BJ (cell line): ENCODE data around the gene KIRREL2. TPM values are rescaled to one million over a fixed set of nuclear protein-coding genes. Genes with fewer than 3 reads are reported as not detected.

Experiments
- CTCF ChIA-PET: fragments of 350-600 bp; formaldehyde crosslinking; extraction: SDS; loops from one replicate; lab custom pipeline; 2021; ENCODE audit warnings: antibody characterized with exemption, inconsistent platforms; lab: Yijun Ruan, JAX
- POLR2A ChIA-PET: fragments of 300-600 bp; sonication (Branson Sonifier 250); formaldehyde crosslinking; extraction: SDS; loops from one replicate; lab custom pipeline; 2021; ENCODE audit warnings: antibody characterized with exemption; lab: Charles Lee
- DNase-seq: peaks from one replicate; pipeline ENCODE4 v3.0.0-alpha.2; 2011; ENCODE audit warnings: low read depth
- H3K27me3 ChIP-seq: 2 replicates; pipeline ENCODE4 v1.6.0; 2011; ENCODE audit warnings: low read length; ENCODE audit not compliant: control insufficient read depth, insufficient read depth
- H3K36me3 ChIP-seq: 2 replicates; pipeline ENCODE4 v1.5.1; 2011; ENCODE audit warnings: low read length; ENCODE audit not compliant: control insufficient read depth, insufficient read depth
- H3K4me3 ChIP-seq: 2 replicates; pipeline ENCODE4 v1.5.1; 2011; ENCODE audit warnings: low read depth, mild to moderate bottlenecking, control low read depth, low read length
- CTCF ChIP-seq: IDR thresholded peaks from 2 replicates; pipeline ENCODE4 v1.5.1; 2011; ENCODE audit warnings: low read depth, mild to moderate bottlenecking, control low read depth, inconsistent platforms, low read length, moderate library complexity; ENCODE audit not compliant: insufficient read depth
- polyA plus RNA-seq: library from polyadenylated mRNA; depleted of rRNA; stranded (reverse); fragments of >200 nt; gene quantifications from 2 replicates; pipeline ENCODE4 v1.2.3, GENCODE V29; 2011

Gene KIRREL2
- polyA plus RNA-seq, 1 experiment: not detected

- Histone ChIP-seq H3K4me3 (no peak overlapping the region), H3K36me3 (no peaks in the 10 kb centered on the region), H3K27me3 (peaks cover 1% of the 10 kb centered on the region)
- CTCF ChIA-PET: no interaction called here
- no peak for DNase-seq
- POLR2A ChIA-PET: no interaction called here
- no peak for TF ChIP-seq CTCF
Observed at GRCh38 chr19:35813043-35813890, 43.4 kb upstream of the KIRREL2 start.

DNA sequence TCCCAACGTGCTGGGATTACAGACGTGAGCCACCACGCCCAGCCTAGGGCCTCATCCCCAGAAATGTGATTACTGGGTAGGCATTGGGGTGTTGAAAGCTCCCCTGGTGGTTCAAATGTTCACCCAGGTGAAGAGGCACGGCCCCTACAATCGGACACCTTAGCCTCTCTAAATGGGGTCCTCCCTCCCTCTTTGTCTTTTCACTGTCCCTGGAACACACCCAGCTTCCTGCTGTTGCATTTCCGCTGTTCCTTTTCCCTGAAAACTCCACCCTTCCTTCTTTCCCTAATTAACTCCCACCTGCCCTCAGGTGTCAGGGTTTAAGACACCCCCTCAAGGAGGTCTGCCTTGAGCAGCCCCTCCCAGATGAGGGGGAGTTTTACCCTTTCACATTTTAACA, 40.4 kb upstream of the KIRREL2 start:
- TF ChIP-seq CTCF: no peak
- Histone ChIP-seq H3K4me3 (no peak overlapping the region), H3K36me3 (no peaks in the 10 kb centered on the region), H3K27me3 (peaks cover 1% of the 10 kb centered on the region)
- no peak for DNase-seq
- CTCF ChIA-PET: interaction anchor here (0.8 to 2.2 kb wide), 3 partner anchors 12 to 115 kb away, joined by 3 to 6 read pairs (median 3); no protein-coding TSS in a partner anchor
- POLR2A ChIA-PET: no interaction called here

GRCh38 chr19:35816846-35817245, 39.9 kb upstream of the KIRREL2 start:
- ChIA-PET POLR2A (no interaction called here), CTCF (interaction anchor here (0.8 to 2.2 kb wide), 3 partner anchors 13 to 114 kb away, joined by 3 to 6 read pairs (median 3); no protein-coding TSS in a partner anchor)
- TF ChIP-seq CTCF: no peak
- Histone ChIP-seq H3K36me3 (no peaks in the 10 kb centered on the region), H3K27me3 (peaks cover 1% of the 10 kb centered on the region; the same call in 1 of the 2 replicates), H3K4me3 (no peak overlapping the region)
- no peak for DNase-seq

- CTCF ChIA-PET: interaction anchor here (0.6 to 2.3 kb wide), 4 partner anchors 9 to 124 kb away, joined by 3 to 13 read pairs (median 8); no protein-coding TSS in a partner anchor
- POLR2A ChIA-PET: no interaction called here
- TF ChIP-seq CTCF: no peak
Observed at GRCh38 chr19:35818445-35818844, 38.3 kb upstream of the KIRREL2 start.

GRCh38 chr19:35822579-35822978, 34.1 kb upstream of the KIRREL2 start:
- H3K4me3 ChIP-seq: no peak overlapping the region
- H3K27me3 ChIP-seq: no peaks in the 10 kb centered on the region; the same call in 1 of the 2 replicates
- ChIA-PET CTCF (interaction anchor here (0.9 kb wide), 1 partner anchor 130 kb away, joined by 4 read pairs; no protein-coding TSS in a partner anchor), POLR2A (no interaction called here)
- no peaks in the 10 kb centered on the region for H3K36me3 ChIP-seq
- DNase-seq: no peak
- no peak for TF ChIP-seq CTCF

More at GRCh38 chr19:35818445-35818844, 38.3 kb upstream of the KIRREL2 start:
- H3K4me3 ChIP-seq: no peak overlapping the region
- no peaks in the 10 kb centered on the region for H3K36me3 ChIP-seq
- H3K27me3 ChIP-seq: peaks cover 1% of the 10 kb centered on the region; the same call in 1 of the 2 replicates
- no peak for DNase-seq
